Activated B cell treated with CpG ODN at 0.5 μM for 24 hours (primary cell): Measurements from ENCODE around the gene C5AR2. TPM values are rescaled to one million over a fixed set of nuclear protein-coding genes. Genes with fewer than 3 reads are reported as not detected.

Source experiments
- ATAC-seq: fragments of 200-7000 bp; cut with Tn5 transposase; one replicate; pipeline ENCODE4 v1.10.0; 2021; ENCODE audit warnings: low read depth, mild to moderate bottlenecking, moderate library complexity
- CTCF ChIA-PET: fragments of 350-600 bp; sonication (Branson Sonifier 250); formaldehyde crosslinking; loops from one replicate; lab custom pipeline; 2021; ENCODE audit warnings: antibody characterized with exemption; lab: Charles Lee
- POLR2A ChIA-PET: fragments of 350-600 bp; sonication (Branson Sonifier 250); formaldehyde crosslinking; loops from one replicate; lab custom pipeline; 2021; ENCODE audit warnings: antibody characterized with exemption; lab: Charles Lee
- DNase-seq: peaks from one replicate; pipeline ENCODE4 v3.0.0; 2022
- H3K27ac Mint-ChIP-seq: one replicate; pipeline ENCODE4 v1.8.0; 2020; ENCODE audit warnings: mixed read lengths
- H3K27me3 Mint-ChIP-seq: one replicate; pipeline ENCODE4 v1.8.0; 2021; ENCODE audit warnings: mixed read lengths
- H3K36me3 Mint-ChIP-seq: one replicate; pipeline ENCODE4 v1.8.0; 2021; ENCODE audit warnings: low read depth, mixed read lengths
- H3K4me1 Mint-ChIP-seq: one replicate; pipeline ENCODE4 v1.8.0; 2021; ENCODE audit warnings: mixed read lengths
- H3K4me3 Mint-ChIP-seq: one replicate; pipeline ENCODE4 v1.8.0; 2020; ENCODE audit warnings: mild to moderate bottlenecking, mixed read lengths
- H3K9me3 Mint-ChIP-seq: one replicate; pipeline ENCODE4 v1.8.0; 2020; ENCODE audit warnings: mixed read lengths
- intact Hi-C: fragments of 100-400 bp; cut with micrococcal nuclease; formaldehyde crosslinking; loops from one replicate; pipeline ENCODE4 v1.15.1; 2024
- total RNA-seq: library from RNA; stranded (reverse); gene quantifications from 2 replicates; pipeline ENCODE4 v1.2.3, GENCODE V29; 2022
- TF ChIP-seq, protein P1 (sequence below): fragments of 200-600 bp; IDR thresholded peaks from one replicate; pipeline ENCODE4 v1.8.0; 2022; ENCODE audit warnings: antibody characterized with exemption, mild to moderate bottlenecking

Gene C5AR2
- total RNA-seq, 1 donor from 2014 or later, result 0.42 TPM

DNA sequence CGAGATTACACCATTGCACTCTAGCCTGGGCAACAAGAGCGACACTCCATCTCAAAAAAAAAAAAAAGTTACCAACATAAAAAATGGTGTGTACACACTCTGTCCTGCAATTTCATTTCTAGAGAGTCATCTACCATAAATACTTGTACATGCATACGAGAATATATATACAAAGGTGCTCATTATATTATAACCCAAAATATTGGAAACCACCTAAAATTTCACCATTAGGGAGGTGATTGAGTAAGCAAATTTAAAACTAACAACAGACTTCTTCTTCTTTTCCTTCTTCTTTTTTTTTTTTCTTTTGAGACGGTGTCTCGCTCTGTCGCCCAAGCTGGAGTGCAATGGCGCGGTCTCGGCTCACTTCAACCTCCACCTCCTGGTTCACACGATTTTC, 29.7 kb upstream of the C5AR2 start:
- intact Hi-C loops, result no loop called here
- CTCF ChIA-PET, result no interaction called here
- TF ChIP-seq, protein P1, sequence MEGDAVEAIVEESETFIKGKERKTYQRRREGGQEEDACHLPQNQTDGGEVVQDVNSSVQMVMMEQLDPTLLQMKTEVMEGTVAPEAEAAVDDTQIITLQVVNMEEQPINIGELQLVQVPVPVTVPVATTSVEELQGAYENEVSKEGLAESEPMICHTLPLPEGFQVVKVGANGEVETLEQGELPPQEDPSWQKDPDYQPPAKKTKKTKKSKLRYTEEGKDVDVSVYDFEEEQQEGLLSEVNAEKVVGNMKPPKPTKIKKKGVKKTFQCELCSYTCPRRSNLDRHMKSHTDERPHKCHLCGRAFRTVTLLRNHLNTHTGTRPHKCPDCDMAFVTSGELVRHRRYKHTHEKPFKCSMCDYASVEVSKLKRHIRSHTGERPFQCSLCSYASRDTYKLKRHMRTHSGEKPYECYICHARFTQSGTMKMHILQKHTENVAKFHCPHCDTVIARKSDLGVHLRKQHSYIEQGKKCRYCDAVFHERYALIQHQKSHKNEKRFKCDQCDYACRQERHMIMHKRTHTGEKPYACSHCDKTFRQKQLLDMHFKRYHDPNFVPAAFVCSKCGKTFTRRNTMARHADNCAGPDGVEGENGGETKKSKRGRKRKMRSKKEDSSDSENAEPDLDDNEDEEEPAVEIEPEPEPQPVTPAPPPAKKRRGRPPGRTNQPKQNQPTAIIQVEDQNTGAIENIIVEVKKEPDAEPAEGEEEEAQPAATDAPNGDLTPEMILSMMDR, result no peak
- Mint-ChIP-seq H3K9me3 (no peaks in the 10 kb centered on the region), H3K27me3 (peaks cover 6% of the 10 kb centered on the region), H3K4me3 (no peak overlapping the region), H3K4me1 (peaks cover 31% of the 10 kb centered on the region), H3K36me3 (no peaks in the 10 kb centered on the region), H3K27ac (no peak overlapping the region)
- POLR2A ChIA-PET, result interaction anchor here (0.7 kb wide), 2 partner anchors 47 to 746 kb away, joined by 3 to 4 read pairs; no protein-coding TSS in a partner anchor
- ATAC-seq (no peak), DNase-seq (no peak)

GRCh38 chr19:47303966-47304365, 28.0 kb upstream of the C5AR2 start:
- H3K27ac Mint-ChIP-seq, result no peak overlapping the region
- ATAC-seq (no peak), DNase-seq (no peak)
- ChIA-PET CTCF (no interaction called here), POLR2A (interaction anchor here (0.7 to 1.2 kb wide), 2 partner anchors 100 to 224 kb away, joined by 3 to 5 read pairs; no protein-coding TSS in a partner anchor)
- intact Hi-C loops, result loop anchor here (2.0 kb wide), 1 partner anchor 15 kb away; no protein-coding TSS in a partner anchor
- peaks cover 8% of the 10 kb centered on the region for H3K27me3 Mint-ChIP-seq
- TF ChIP-seq, protein P1, result no peak
- no peak overlapping the region for H3K4me3 Mint-ChIP-seq
- peaks cover 31% of the 10 kb centered on the region for H3K4me1 Mint-ChIP-seq
- H3K9me3 Mint-ChIP-seq, result no peaks in the 10 kb centered on the region
- no peaks in the 10 kb centered on the region for H3K36me3 Mint-ChIP-seq

DNA sequence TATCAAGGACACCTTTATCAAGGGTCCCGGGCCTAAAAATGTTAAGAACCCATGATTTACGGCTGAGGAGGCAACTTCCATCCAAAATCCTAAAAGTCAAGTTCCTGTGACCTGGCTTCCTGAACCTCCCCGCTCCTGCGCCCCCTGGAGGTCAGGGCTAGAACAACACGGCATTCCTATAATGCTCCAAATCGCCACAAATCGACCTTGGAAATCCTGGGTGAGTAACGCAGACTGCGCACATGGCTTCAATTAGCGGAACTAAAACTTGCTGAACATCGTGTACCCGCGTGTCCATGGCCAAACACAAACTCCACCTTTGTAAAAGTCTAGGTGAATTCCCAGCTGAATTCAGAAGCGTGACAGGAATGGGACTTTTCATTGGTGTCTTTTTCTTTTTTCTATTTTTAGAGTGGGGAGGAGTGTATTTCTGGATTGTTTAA, 26.6 kb upstream of the C5AR2 start:
- Mint-ChIP-seq H3K4me1 (peaks cover 24% of the 10 kb centered on the region), H3K27ac (peak overlapping the region; percentile 1), H3K27me3 (peaks cover 13% of the 10 kb centered on the region), H3K4me3 (peak overlapping the region; percentile 35), H3K9me3 (no peaks in the 10 kb centered on the region), H3K36me3 (no peaks in the 10 kb centered on the region)
- DNase-seq (peak; percentile 42), ATAC-seq (no peak)
- ChIA-PET CTCF (interaction anchor here (1.0 to 1.5 kb wide), 3 partner anchors 13 to 86 kb away, joined by 3 to 6 read pairs (median 4); no protein-coding TSS in a partner anchor), POLR2A (interaction anchor here (0.7 kb wide), 2 partner anchors 9 to 102 kb away, joined by 5 to 7 read pairs; no protein-coding TSS in a partner anchor)
- intact Hi-C loops, result loop anchor here (2.0 kb wide), 1 partner anchor 17 kb away; no protein-coding TSS in a partner anchor
- TF ChIP-seq, protein P1, result peak; percentile 61

DNA sequence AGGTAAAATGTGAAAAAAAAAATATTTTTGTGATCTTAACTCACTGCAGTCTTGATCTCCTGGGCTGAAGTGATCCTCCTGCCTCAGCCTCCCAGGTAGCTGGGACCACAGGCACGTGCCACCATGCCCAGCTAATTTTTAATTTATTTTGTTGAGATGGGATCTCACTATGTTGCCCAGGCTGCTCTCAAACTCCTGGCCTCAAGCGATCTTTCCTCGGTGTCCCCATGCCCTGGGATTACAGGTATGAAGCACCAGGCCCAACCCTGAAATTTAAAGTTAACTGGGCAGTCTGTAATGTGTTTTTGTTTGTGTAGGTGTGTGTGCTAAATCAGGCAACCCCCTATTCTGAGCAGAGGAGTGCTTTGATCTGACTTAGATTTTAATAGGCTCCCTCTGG, 25.7 kb upstream of the C5AR2 start:
- ChIA-PET POLR2A (no interaction called here), CTCF (interaction anchor here (1.2 to 1.5 kb wide), 2 partner anchors 22 to 85 kb away, joined by 4 to 6 read pairs; no protein-coding TSS in a partner anchor)
- H3K4me1 Mint-ChIP-seq, result peaks cover 20% of the 10 kb centered on the region
- no peaks in the 10 kb centered on the region for H3K36me3 Mint-ChIP-seq
- no peak for ATAC-seq
- no peak overlapping the region for H3K4me3 Mint-ChIP-seq
- no peak for DNase-seq
- peaks cover 16% of the 10 kb centered on the region for H3K27me3 Mint-ChIP-seq
- no peak overlapping the region for H3K27ac Mint-ChIP-seq
- TF ChIP-seq, protein P1, result no peak
- H3K9me3 Mint-ChIP-seq, result no peaks in the 10 kb centered on the region
- intact Hi-C loops, result no loop called here

GRCh38 chr19:47309038-47309437, 22.9 kb upstream of the C5AR2 start:
- no peaks in the 10 kb centered on the region for H3K36me3 Mint-ChIP-seq
- peaks cover 16% of the 10 kb centered on the region for H3K27me3 Mint-ChIP-seq
- DNase-seq (no peak), ATAC-seq (no peak)
- no peak overlapping the region for H3K27ac Mint-ChIP-seq
- TF ChIP-seq, protein P1, result no peak
- no peak overlapping the region for H3K4me3 Mint-ChIP-seq
- CTCF ChIA-PET, result interaction anchor here (0.7 to 2.0 kb wide), 3 partner anchors 24 to 52 kb away, joined by 3 to 8 read pairs (median 3); partner anchors contain the start of gene DHX34
- intact Hi-C loops, result no loop called here
- H3K4me1 Mint-ChIP-seq, result peaks cover 6% of the 10 kb centered on the region
- H3K9me3 Mint-ChIP-seq, result no peaks in the 10 kb centered on the region
- POLR2A ChIA-PET, result interaction anchor here (0.6 kb wide), 1 partner anchor 65 kb away, joined by 3 read pairs; no protein-coding TSS in a partner anchor
